ENCODE data around the gene NSMF. TPM values are rescaled to one million over a fixed set of nuclear protein-coding genes. Genes with fewer than 3 reads are reported as not detected.

Gene NSMF
- total and polyA plus RNA-seq, 5 experiments from 2014 or later = 7.7 to 19.3 (median 14.7) TPM

DNA sequence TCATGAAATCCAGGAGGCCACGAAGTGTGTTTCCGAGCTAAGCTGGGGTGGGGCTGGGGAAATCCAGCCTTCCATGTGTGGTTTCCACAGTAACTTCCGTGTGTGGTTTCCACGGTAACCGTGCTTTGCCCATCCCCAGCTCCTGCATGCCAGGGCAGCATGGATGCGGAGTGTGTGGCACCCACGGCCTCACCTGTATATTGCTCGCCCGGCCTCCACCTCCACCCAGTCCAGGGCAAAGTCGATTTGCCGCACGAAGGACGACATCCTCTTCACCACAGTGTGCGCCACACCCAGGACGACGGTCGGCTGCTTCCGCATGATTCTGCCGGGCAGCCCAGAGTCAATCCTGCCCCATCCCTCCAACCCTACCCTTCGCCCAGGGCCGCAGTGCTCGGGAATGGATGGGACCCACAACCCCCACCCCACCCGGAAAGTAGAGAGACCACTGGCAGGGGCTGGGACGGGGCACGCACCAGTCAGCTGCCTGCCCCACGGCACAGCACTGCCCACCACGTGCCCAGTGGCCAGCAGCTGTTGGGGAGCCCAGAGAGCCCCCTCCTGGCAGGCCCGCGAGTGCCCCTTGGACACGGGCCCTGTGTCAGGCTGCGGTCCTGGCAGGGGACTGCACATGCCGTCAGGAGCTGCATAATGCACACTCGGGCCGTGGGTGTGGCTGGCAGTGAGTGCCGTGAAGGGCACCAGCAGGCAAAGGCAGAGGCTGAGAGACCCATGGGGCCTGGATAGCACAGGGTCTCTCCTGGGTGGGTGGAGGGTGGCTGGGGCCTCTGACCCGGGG lies 39.0 kb upstream of the NSMF start:
- POLR2A ChIA-PET = no interaction called here
- ATAC-seq (no peak), DNase-seq (no peak)
- H3K27ac Mint-ChIP-seq = no peak overlapping the region
- H3K27me3 Mint-ChIP-seq = no peaks in the 10 kb centered on the region
- peaks cover 0 to 10% (median 0%) of the 10 kb centered on the region in 9 donors for H3K9me3 Mint-ChIP-seq
- H3K4me3 Mint-ChIP-seq = no peak overlapping the region
- peaks cover 0 to 2% (median 0%) of the 10 kb centered on the region in 3 donors for H3K36me3 Mint-ChIP-seq
- peaks cover 2 to 25% (median 6%) of the 10 kb centered on the region in 4 donors for H3K4me1 Mint-ChIP-seq

GRCh38 chr9:137496601-137497375 lies 37.7 kb upstream of the NSMF start:
- Mint-ChIP-seq H3K27ac (no peak overlapping the region), H3K27me3 (no peaks in the 10 kb centered on the region), H3K36me3 (no peaks in the 10 kb centered on the region), H3K9me3 (peaks cover 0 to 2% (median 0%) of the 10 kb centered on the region in 9 donors), H3K4me3 (no peak overlapping the region), H3K4me1 (peaks cover 2 to 12% (median 6%) of the 10 kb centered on the region in 4 donors)
- DNase-seq = no peak
- no peak for ATAC-seq
- POLR2A ChIA-PET = no interaction called here

DNA sequence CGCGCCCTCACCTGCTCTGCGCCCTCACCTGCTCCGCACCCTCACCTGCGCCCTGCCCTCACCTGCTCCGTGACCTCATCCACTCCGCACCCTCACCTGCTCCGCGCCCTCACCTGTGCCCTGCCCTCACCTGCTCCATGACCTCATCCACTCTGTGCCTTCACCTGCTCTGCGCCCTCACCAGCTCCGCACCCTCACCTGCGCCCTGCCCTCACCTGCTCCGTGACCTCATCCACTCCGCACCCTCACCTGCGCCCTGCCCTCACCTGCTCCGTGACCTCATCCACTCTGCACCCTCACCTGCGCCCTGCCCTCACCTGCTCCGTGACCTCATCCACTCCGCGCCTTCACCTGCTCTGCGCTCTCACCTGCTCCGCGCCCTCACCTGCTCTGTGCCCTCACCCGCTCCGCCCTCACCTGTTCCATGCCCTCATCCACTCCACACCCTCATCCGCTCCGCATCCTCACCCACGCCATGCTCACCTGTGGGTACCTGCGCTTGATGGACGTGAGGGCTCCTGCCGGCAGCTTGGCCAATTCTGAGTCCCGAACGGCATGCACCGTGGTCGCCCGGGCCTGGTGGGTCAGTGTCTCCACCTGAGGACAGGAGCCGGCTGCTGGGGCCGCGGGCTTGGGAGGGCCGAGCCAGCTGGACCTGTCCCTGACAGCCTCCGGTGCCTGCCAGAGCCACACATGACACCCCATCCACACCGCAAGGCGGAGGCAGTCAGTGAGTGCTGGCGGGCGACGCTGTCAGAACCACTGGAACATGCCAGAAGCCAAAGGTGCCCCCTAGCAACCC lies 35.6 kb upstream of the NSMF start:
- H3K36me3 Mint-ChIP-seq = no peaks in the 10 kb centered on the region
- no peak overlapping the region for H3K4me3 Mint-ChIP-seq
- H3K27ac Mint-ChIP-seq = peak overlapping the region in 1 of 10 donors; percentile 20

DNA sequence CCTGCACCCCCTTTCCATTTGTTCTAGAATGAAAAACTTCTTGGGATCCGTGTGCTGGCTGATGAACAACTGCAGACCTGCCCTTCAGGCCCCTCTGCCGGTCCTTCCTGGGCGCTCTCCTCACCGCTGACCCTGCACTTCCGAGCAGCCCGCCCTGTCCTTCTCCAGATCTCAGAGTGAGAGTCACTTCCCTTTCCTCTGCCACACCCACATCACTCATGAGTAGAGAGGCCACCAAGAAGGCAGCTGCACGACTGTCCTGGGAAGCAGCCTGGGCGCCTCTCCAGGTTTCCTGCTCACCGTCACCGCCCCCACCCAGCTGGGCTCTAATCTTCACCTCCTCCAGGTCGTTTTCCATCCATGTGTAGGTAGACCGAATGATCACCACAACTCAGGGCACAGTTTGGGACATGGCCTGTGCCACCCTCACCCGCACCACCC lies 35.0 kb upstream of the NSMF start:
- Mint-ChIP-seq H3K27ac (peak overlapping the region in 1 of 10 donors; percentile 57), H3K27me3 (no peaks in the 10 kb centered on the region), H3K4me3 (no peak overlapping the region), H3K4me1 (peaks cover 2 to 18% (median 9%) of the 10 kb centered on the region in 4 donors), H3K9me3 (no peaks in the 10 kb centered on the region), H3K36me3 (no peaks in the 10 kb centered on the region)
- POLR2A ChIA-PET = no interaction called here
- no peak for ATAC-seq
- DNase-seq = no peak

More for the DNA sequence above, 35.6 kb upstream of the NSMF start:
- POLR2A ChIA-PET = no interaction called here
- DNase-seq (no peak), ATAC-seq (no peak)
- Mint-ChIP-seq H3K9me3 (no peaks in the 10 kb centered on the region), H3K4me1 (peaks cover 2 to 18% (median 9%) of the 10 kb centered on the region in 4 donors), H3K27me3 (no peaks in the 10 kb centered on the region)

DNA sequence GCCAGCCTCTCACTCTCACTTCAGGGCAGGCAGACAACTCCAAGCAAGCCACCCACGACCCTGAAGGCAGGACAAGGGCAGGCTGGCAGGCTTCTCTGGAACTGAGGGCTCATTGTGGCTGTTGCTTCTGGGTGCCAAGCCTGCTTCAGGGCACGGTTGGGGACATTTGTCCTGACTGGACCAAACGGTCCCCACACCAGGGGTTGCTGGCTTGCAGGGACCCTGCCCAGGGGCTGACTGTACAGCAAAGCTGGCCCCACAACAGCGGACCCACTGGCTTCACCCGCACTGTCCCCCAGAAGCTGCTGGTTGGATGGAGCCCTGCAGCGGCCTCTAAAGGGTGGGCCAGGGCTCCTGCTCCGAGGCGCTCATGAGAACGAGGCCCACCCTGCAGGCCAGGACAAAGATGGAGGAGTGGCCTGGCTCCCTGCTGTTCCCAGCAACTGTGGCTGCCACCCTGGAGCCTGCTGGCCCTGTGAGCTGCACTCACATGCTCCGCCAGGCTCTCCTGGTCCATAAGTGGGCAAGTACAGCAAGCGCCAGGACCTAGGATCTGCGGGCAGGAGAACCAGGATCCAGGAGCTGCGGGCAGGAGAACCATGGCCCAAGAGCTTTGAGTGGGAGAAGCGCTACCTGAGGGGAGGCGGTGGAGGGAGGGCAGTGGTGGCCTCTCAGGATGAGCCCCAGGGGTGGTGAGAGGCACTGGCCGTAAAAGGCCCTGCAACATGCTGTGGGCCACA lies 34.4 kb upstream of the NSMF start:
- Mint-ChIP-seq H3K4me1 (peaks cover 2 to 18% (median 7%) of the 10 kb centered on the region in 4 donors), H3K36me3 (no peaks in the 10 kb centered on the region), H3K27ac (no peak overlapping the region), H3K9me3 (no peaks in the 10 kb centered on the region), H3K4me3 (no peak overlapping the region), H3K27me3 (no peaks in the 10 kb centered on the region)
- DNase-seq (no peak), ATAC-seq (no peak)
- POLR2A ChIA-PET = no interaction called here

DNA sequence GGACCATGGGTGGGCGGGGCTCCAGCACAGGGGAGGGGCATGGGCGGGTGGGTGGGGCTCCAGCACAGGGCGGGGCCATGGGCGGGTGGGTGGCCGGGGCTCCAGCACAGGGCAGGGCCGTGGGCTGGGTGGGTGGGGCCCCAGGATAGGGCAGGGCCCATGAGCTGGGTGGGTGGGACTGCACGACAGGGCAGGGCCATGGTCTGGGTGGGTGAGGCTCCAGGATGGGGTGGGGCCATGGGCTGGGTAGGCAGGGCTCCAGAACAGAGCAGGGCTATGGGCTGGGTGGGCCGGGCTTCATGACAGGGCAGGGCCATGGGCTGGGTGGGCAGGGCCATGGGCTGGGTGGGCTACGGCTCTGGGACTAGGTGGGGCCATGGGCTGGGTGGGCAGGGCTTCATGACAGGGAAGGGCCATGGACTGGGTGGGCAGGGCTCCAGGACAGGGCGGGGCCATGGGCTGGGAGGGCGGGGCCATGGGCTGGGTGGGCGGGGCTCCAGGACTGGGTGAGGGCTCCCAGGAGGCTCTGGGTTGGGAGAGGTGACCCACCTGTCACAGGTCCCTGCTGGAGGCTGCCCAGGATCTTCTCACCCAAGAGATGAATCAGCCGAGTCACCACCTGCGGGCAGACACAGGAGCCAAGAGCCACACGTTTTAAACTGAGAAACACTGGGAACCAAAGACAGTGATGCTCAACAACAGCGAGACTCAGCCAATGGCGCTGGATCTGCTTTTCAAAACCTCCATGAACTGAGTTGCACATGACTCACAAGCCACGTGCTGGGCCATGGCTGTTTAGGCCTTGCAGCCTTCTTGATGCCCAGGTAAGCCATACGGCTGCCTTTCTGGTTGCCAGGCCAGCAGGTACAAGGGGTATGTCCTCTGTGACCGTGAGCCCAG lies 33.6 kb upstream of the NSMF start:
- POLR2A ChIA-PET = no interaction called here
- H3K4me3 Mint-ChIP-seq = no peak overlapping the region
- no peaks in the 10 kb centered on the region for H3K9me3 Mint-ChIP-seq
- no peak overlapping the region for H3K27ac Mint-ChIP-seq
- no peaks in the 10 kb centered on the region for H3K27me3 Mint-ChIP-seq
- ATAC-seq = peak; percentile 47 to 62
- peaks cover 2 to 18% (median 7%) of the 10 kb centered on the region in 4 donors for H3K4me1 Mint-ChIP-seq
- DNase-seq = peak in 2 of 10 donors; percentile 13 to 15
- no peaks in the 10 kb centered on the region for H3K36me3 Mint-ChIP-seq

GRCh38 chr9:137491735-137492432 lies 32.8 kb upstream of the NSMF start:
- DNase-seq = no peak
- Mint-ChIP-seq H3K27ac (peak overlapping the region in 2 of 10 donors; percentile 32 to 86), H3K4me3 (peak overlapping the region in 1 of 10 donors; percentile 11), H3K27me3 (no peaks in the 10 kb centered on the region), H3K36me3 (no peaks in the 10 kb centered on the region), H3K9me3 (no peaks in the 10 kb centered on the region), H3K4me1 (peaks cover 2 to 18% (median 7%) of the 10 kb centered on the region in 4 donors)
- POLR2A ChIA-PET = no interaction called here
- ATAC-seq = no peak

GRCh38 chr9:137490532-137491186 lies 31.5 kb upstream of the NSMF start:
- no peaks in the 10 kb centered on the region for H3K9me3 Mint-ChIP-seq
- H3K27ac Mint-ChIP-seq = peak overlapping the region in 2 of 10 donors; percentile 16 to 28
- no peaks in the 10 kb centered on the region for H3K36me3 Mint-ChIP-seq
- ATAC-seq (no peak), DNase-seq (no peak)
- POLR2A ChIA-PET = no interaction called here
- no peaks in the 10 kb centered on the region for H3K27me3 Mint-ChIP-seq
- H3K4me3 Mint-ChIP-seq = peak overlapping the region in 1 of 10 donors; percentile 11
- peaks cover 2 to 18% (median 7%) of the 10 kb centered on the region in 4 donors for H3K4me1 Mint-ChIP-seq

GRCh38 chr9:137488906-137489305 lies 29.8 kb upstream of the NSMF start:
- DNase-seq (no peak), ATAC-seq (no peak)
- Mint-ChIP-seq H3K27ac (peak overlapping the region in 1 of 10 donors; percentile 4), H3K4me1 (peaks cover 0 to 12% (median 4%) of the 10 kb centered on the region in 4 donors), H3K9me3 (no peaks in the 10 kb centered on the region), H3K4me3 (no peak overlapping the region), H3K27me3 (no peaks in the 10 kb centered on the region), H3K36me3 (no peaks in the 10 kb centered on the region)
- POLR2A ChIA-PET = no interaction called here

DNA sequence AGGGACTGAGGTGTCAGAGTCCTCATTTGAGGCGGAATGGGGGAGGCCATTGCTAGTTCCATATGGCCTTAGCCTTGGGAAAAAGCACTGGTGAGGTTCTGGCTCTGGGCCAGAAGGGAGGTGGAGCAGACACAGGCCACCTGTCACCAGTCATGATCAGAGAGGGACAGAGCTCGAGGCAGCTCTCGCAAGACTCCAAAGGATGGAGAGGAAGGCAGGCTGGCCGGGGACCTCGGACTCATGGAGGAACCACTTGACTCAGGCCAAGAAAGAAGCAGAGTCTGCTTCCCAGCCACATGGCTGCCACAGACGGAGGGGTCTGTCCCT lies 29.2 kb upstream of the NSMF start:
- POLR2A ChIA-PET = interaction anchor here (0.5 kb wide), 1 partner anchor 44 kb away, joined by 3 read pairs; no protein-coding TSS in a partner anchor
- Mint-ChIP-seq H3K4me3 (no peak overlapping the region), H3K9me3 (no peaks in the 10 kb centered on the region), H3K27ac (no peak overlapping the region), H3K4me1 (peaks cover 0 to 12% (median 4%) of the 10 kb centered on the region in 4 donors), H3K36me3 (no peaks in the 10 kb centered on the region), H3K27me3 (no peaks in the 10 kb centered on the region)
- ATAC-seq = no peak
- no peak for DNase-seq

All from naive thymus-derived CD8-positive, alpha-beta T cell (primary cell).